Activated CD8-positive, alpha-beta memory T cell treated with anti-CD3 and anti-CD28 coated beads, Interleukin-2, amount 10 ng/mL, durations not matched to agents 7 days and 5 days (primary cell): ENCODE data around the gene ARHGAP18. TPM values are rescaled to one million over a fixed set of nuclear protein-coding genes. Genes with fewer than 3 reads are reported as not detected.

Source experiments
- ATAC-seq: fragments of 150-1000 bp; cut with Tn5 transposase; one replicate; pipeline ENCODE4 v1.10.0; 2021; ENCODE audit warnings: moderate library complexity
- CTCF ChIA-PET: fragments of 350-600 bp; sonication (Branson Sonifier 250); formaldehyde crosslinking; loops from one replicate; lab custom pipeline; 2021; ENCODE audit warnings: antibody characterized with exemption; lab: Charles Lee
- DNase-seq: peaks from one replicate; pipeline ENCODE4 v3.0.0-alpha.2; 2020
- H3K27ac Mint-ChIP-seq: one replicate; pipeline ENCODE4 v1.8.0; 2021; ENCODE audit warnings: mild to moderate bottlenecking, mixed read lengths
- H3K27me3 Mint-ChIP-seq: one replicate; pipeline ENCODE4 v1.8.0; 2021; ENCODE audit warnings: mixed read lengths
- H3K36me3 Mint-ChIP-seq: one replicate; pipeline ENCODE4 v1.8.0; 2021; ENCODE audit warnings: mild to moderate bottlenecking, mixed read lengths
- H3K4me1 Mint-ChIP-seq: one replicate; pipeline ENCODE4 v1.8.0; 2021; ENCODE audit warnings: mixed read lengths
- H3K4me3 Mint-ChIP-seq: one replicate; pipeline ENCODE4 v1.8.0; 2021; ENCODE audit warnings: mild to moderate bottlenecking, moderate library complexity, mixed read lengths
- H3K9me3 Mint-ChIP-seq: one replicate; pipeline ENCODE4 v1.8.0; 2022; ENCODE audit warnings: low read depth, mixed read lengths
- total RNA-seq, 2 experiments: library from RNA; stranded (reverse); gene quantifications; one replicate each; pipeline ENCODE4 v1.2.3, GENCODE V29; 2021

ARHGAP18 gene
- total RNA-seq, 2 experiments from 2014 or later = 14.1 to 20.8 TPM

GRCh38 chr6:129642322-129642721 is 67.7 kb downstream of the ARHGAP18 start:
- Mint-ChIP-seq H3K27me3 (no peaks in the 10 kb centered on the region), H3K4me1 (no peaks in the 10 kb centered on the region), H3K36me3 (peaks cover 17% of the 10 kb centered on the region), H3K9me3 (no peaks in the 10 kb centered on the region), H3K27ac (no peak overlapping the region), H3K4me3 (no peak overlapping the region)
- DNase-seq = no peak
- no peak for ATAC-seq
- CTCF ChIA-PET = interaction anchor here (1.2 kb wide), 1 partner anchor 44 kb away, joined by 3 read pairs; no protein-coding TSS in a partner anchor

- CTCF ChIA-PET = interaction anchor here (1.1 to 1.2 kb wide), 2 partner anchors 10 to 44 kb away, joined by 3 to 5 read pairs; no protein-coding TSS in a partner anchor
- Mint-ChIP-seq H3K4me1 (no peaks in the 10 kb centered on the region), H3K36me3 (peaks cover 23% of the 10 kb centered on the region), H3K4me3 (no peak overlapping the region), H3K27me3 (no peaks in the 10 kb centered on the region), H3K9me3 (no peaks in the 10 kb centered on the region), H3K27ac (no peak overlapping the region)
- ATAC-seq (no peak), DNase-seq (no peak)
Measured at GRCh38 chr6:129641344-129641743, 68.6 kb downstream of the ARHGAP18 start.

- Mint-ChIP-seq H3K4me3 (no peak overlapping the region), H3K9me3 (no peaks in the 10 kb centered on the region), H3K36me3 (peaks cover 34% of the 10 kb centered on the region), H3K27me3 (no peaks in the 10 kb centered on the region), H3K4me1 (no peaks in the 10 kb centered on the region), H3K27ac (no peak overlapping the region)
- ATAC-seq (no peak), DNase-seq (no peak)
- CTCF ChIA-PET = interaction anchor here (2.3 kb wide), 1 partner anchor 8 kb away, joined by 5 read pairs; no protein-coding TSS in a partner anchor
Measured at GRCh38 chr6:129638686-129639085, 71.3 kb downstream of the ARHGAP18 start.

GRCh38 chr6:129638055-129638684 is 71.8 kb downstream of the ARHGAP18 start:
- ATAC-seq (no peak), DNase-seq (no peak)
- Mint-ChIP-seq H3K27me3 (no peaks in the 10 kb centered on the region), H3K4me1 (no peaks in the 10 kb centered on the region), H3K9me3 (no peaks in the 10 kb centered on the region), H3K36me3 (peaks cover 32% of the 10 kb centered on the region), H3K27ac (no peak overlapping the region), H3K4me3 (no peak overlapping the region)
- CTCF ChIA-PET = interaction anchor here (1.5 to 2.3 kb wide), 2 partner anchors 8 to 40 kb away, joined by 5 read pairs; no protein-coding TSS in a partner anchor

- ATAC-seq (no peak), DNase-seq (no peak)
- Mint-ChIP-seq H3K27ac (no peak overlapping the region), H3K36me3 (peaks cover 32% of the 10 kb centered on the region), H3K9me3 (no peaks in the 10 kb centered on the region), H3K4me3 (no peak overlapping the region), H3K27me3 (no peaks in the 10 kb centered on the region), H3K4me1 (no peaks in the 10 kb centered on the region)
- CTCF ChIA-PET = interaction anchor here (1.1 to 1.5 kb wide), 3 partner anchors 16 to 39 kb away, joined by 3 to 5 read pairs (median 3); no protein-coding TSS in a partner anchor
Measured at GRCh38 chr6:129637340-129638054, 72.5 kb downstream of the ARHGAP18 start.

- ATAC-seq = no peak
- DNase-seq = no peak
- Mint-ChIP-seq H3K27me3 (no peaks in the 10 kb centered on the region), H3K4me3 (no peak overlapping the region), H3K4me1 (peaks cover under 1% of the 10 kb centered on the region), H3K9me3 (no peaks in the 10 kb centered on the region), H3K27ac (no peak overlapping the region), H3K36me3 (peaks cover 27% of the 10 kb centered on the region)
- CTCF ChIA-PET = no interaction called here
Measured at GRCh38 chr6:129635396-129636130, 74.4 kb downstream of the ARHGAP18 start.

- CTCF ChIA-PET = interaction anchor here (1.2 kb wide), 1 partner anchor 8 kb away, joined by 3 read pairs; no protein-coding TSS in a partner anchor
- no peak for ATAC-seq
- no peak for DNase-seq
- no peak overlapping the region for H3K27ac Mint-ChIP-seq
- H3K9me3 Mint-ChIP-seq = no peaks in the 10 kb centered on the region
- H3K4me3 Mint-ChIP-seq = no peak overlapping the region
- H3K27me3 Mint-ChIP-seq = no peaks in the 10 kb centered on the region
- peaks cover 1% of the 10 kb centered on the region for H3K4me1 Mint-ChIP-seq
- peaks cover 27% of the 10 kb centered on the region for H3K36me3 Mint-ChIP-seq
Measured at GRCh38 chr6:129634411-129635230, 75.4 kb downstream of the ARHGAP18 start.

- H3K27me3 Mint-ChIP-seq = no peaks in the 10 kb centered on the region
- DNase-seq = no peak
- no peak overlapping the region for H3K4me3 Mint-ChIP-seq
- H3K27ac Mint-ChIP-seq = no peak overlapping the region
- peaks cover 1% of the 10 kb centered on the region for H3K4me1 Mint-ChIP-seq
- ATAC-seq = no peak
- peaks cover 28% of the 10 kb centered on the region for H3K36me3 Mint-ChIP-seq
- CTCF ChIA-PET = interaction anchor here (1.0 to 1.2 kb wide), 2 partner anchors 10 to 141 kb away, joined by 3 read pairs; no protein-coding TSS in a partner anchor
- H3K9me3 Mint-ChIP-seq = no peaks in the 10 kb centered on the region
Measured at GRCh38 chr6:129633529-129633928, 76.4 kb downstream of the ARHGAP18 start.

- Mint-ChIP-seq H3K9me3 (no peaks in the 10 kb centered on the region), H3K27me3 (no peaks in the 10 kb centered on the region), H3K4me1 (peaks cover 1% of the 10 kb centered on the region), H3K36me3 (peaks cover 27% of the 10 kb centered on the region), H3K27ac (no peak overlapping the region), H3K4me3 (no peak overlapping the region)
- DNase-seq (no peak), ATAC-seq (no peak)
- CTCF ChIA-PET = no interaction called here
Measured at GRCh38 chr6:129632172-129632613, 77.8 kb downstream of the ARHGAP18 start.

GRCh38 chr6:129631070-129631469 is 78.9 kb downstream of the ARHGAP18 start:
- Mint-ChIP-seq H3K9me3 (no peaks in the 10 kb centered on the region), H3K4me3 (no peak overlapping the region), H3K4me1 (peaks cover 1% of the 10 kb centered on the region), H3K36me3 (peaks cover 21% of the 10 kb centered on the region), H3K27ac (no peak overlapping the region), H3K27me3 (no peaks in the 10 kb centered on the region)
- CTCF ChIA-PET = interaction anchor here (0.9 to 2.6 kb wide), 2 partner anchors 9 to 100 kb away, joined by 3 to 5 read pairs; no protein-coding TSS in a partner anchor
- DNase-seq (no peak), ATAC-seq (no peak)

GRCh38 chr6:129630596-129630995 is 79.4 kb downstream of the ARHGAP18 start:
- CTCF ChIA-PET = interaction anchor here (2.6 kb wide), 1 partner anchor 9 kb away, joined by 5 read pairs; no protein-coding TSS in a partner anchor
- DNase-seq = no peak
- Mint-ChIP-seq H3K27me3 (no peaks in the 10 kb centered on the region), H3K9me3 (no peaks in the 10 kb centered on the region), H3K36me3 (peaks cover 18% of the 10 kb centered on the region), H3K4me1 (peaks cover 1% of the 10 kb centered on the region), H3K4me3 (no peak overlapping the region), H3K27ac (no peak overlapping the region)
- no peak for ATAC-seq

- Mint-ChIP-seq H3K27ac (no peak overlapping the region), H3K4me3 (no peak overlapping the region), H3K27me3 (no peaks in the 10 kb centered on the region), H3K36me3 (peaks cover 15% of the 10 kb centered on the region), H3K4me1 (peaks cover 1% of the 10 kb centered on the region), H3K9me3 (no peaks in the 10 kb centered on the region)
- CTCF ChIA-PET = interaction anchor here (1.0 kb wide), 2 partner anchors 30 to 83 kb away, joined by 3 to 4 read pairs; no protein-coding TSS in a partner anchor
- ATAC-seq (no peak), DNase-seq (no peak)
Measured at GRCh38 chr6:129628101-129628815, 81.7 kb downstream of the ARHGAP18 start.
